ENCODE results near the gene UQCR11. TPM values are rescaled to one million over a fixed set of nuclear protein-coding genes. Genes with fewer than 3 reads are reported as not detected.

UQCR11 gene
- total and polyA plus RNA-seq, 8 donors: 32.2 to 659 (median 153) TPM

GRCh38 chr19:1570836-1571235 lies 34.4 kb downstream of the UQCR11 start:
- Histone ChIP-seq H3K4me1 (peaks cover 10 to 24% (median 20%) of the 10 kb centered on the region in 4 donors), H3K4me3 (no peak overlapping the region), H3K27me3 (peaks cover 0 to 17% (median 0%) of the 10 kb centered on the region in 3 donors), H3K9me3 (no peaks in the 10 kb centered on the region), H3K27ac (no peak overlapping the region), H3K36me3 (no peaks in the 10 kb centered on the region)
- 92 to 98% (median 94%) methylated on average over 12 to 13 of the region's 13 CpGs for WGBS, 5 donors
- DNase-seq: no peak
- TF ChIP-seq EP300 (IDR thresholded peaks at IDR 0.05) (no peak), CTCF (IDR thresholded peaks at IDR 0.05) (no peak), POLR2A (IDR thresholded peaks at IDR 0.05) (no peak), POLR2AphosphoS5 (IDR thresholded peaks at IDR 0.05) (no peak)
- intact Hi-C loops (cut with DNase I; ENCODE audit: low total_unique reads): no loop called here

GRCh38 chr19:1569997-1570396 lies 35.3 kb downstream of the UQCR11 start:
- intact Hi-C loops (cut with DNase I; ENCODE audit: low total_unique reads): no loop called here
- Histone ChIP-seq H3K27me3 (peaks cover 0 to 17% (median 0%) of the 10 kb centered on the region in 3 donors), H3K4me3 (no peak overlapping the region), H3K27ac (no peak overlapping the region), H3K36me3 (no peaks in the 10 kb centered on the region), H3K4me1 (peaks cover 11 to 29% (median 23%) of the 10 kb centered on the region in 4 donors), H3K9me3 (no peaks in the 10 kb centered on the region)
- WGBS, 5 donors: 74 to 82% (median 78%) methylated on average over 4 of the region's 4 CpGs
- TF ChIP-seq CTCF (IDR thresholded peaks at IDR 0.05) (no peak), EP300 (IDR thresholded peaks at IDR 0.05) (no peak), POLR2A (IDR thresholded peaks at IDR 0.05) (no peak), POLR2AphosphoS5 (IDR thresholded peaks at IDR 0.05) (no peak)
- no peak for DNase-seq

GRCh38 chr19:1568320-1569019 lies 36.8 kb downstream of the UQCR11 start, which contains the start of gene MEX3D:
TSS of gene MEX3D (minus strand) at chr19:1568325. CDS start at chr19:1568058, 267 bp downstream.
- WGBS, 5 donors: 5 to 33% (median 11%) methylated on average over 14 to 52 of the region's 63 CpGs
- peaks cover 0 to 17% (median 0%) of the 10 kb centered on the region in 3 donors for H3K27me3 ChIP-seq
- H3K4me1 ChIP-seq: peaks cover 11 to 29% (median 23%) of the 10 kb centered on the region in 4 donors
- peak within 1 kb of the TSS; percentile 65 to 76 (median 74) for H3K4me3 ChIP-seq
- H3K36me3 ChIP-seq: no peaks in the 10 kb centered on the region
- intact Hi-C loops (cut with DNase I; ENCODE audit: low total_unique reads): no loop called here
- no peaks in the 10 kb centered on the region for H3K9me3 ChIP-seq
- DNase-seq: peak; percentile 87 to 93
- TF ChIP-seq POLR2AphosphoS5 (IDR thresholded peaks at IDR 0.05) (no peak), POLR2A (IDR thresholded peaks at IDR 0.05) (no peak), EP300 (IDR thresholded peaks at IDR 0.05) (no peak), CTCF (IDR thresholded peaks at IDR 0.05) (no peak)
- peak within 1 kb of the TSS; percentile 86 to 93 (median 87) for H3K27ac ChIP-seq

GRCh38 chr19:1567848-1568227 lies 37.4 kb downstream of the UQCR11 start:
- no peaks in the 10 kb centered on the region for H3K9me3 ChIP-seq
- H3K27ac ChIP-seq: peak overlapping the region in 3 of 5 donors; percentile 87 to 93 (median 88)
- no peak for TF ChIP-seq EP300 (IDR thresholded peaks at IDR 0.05)
- no peak for TF ChIP-seq POLR2AphosphoS5 (IDR thresholded peaks at IDR 0.05)
- TF ChIP-seq POLR2A (IDR thresholded peaks at IDR 0.05): no peak
- TF ChIP-seq CTCF (IDR thresholded peaks at IDR 0.05): no peak
- H3K4me1 ChIP-seq: peaks cover 11 to 29% (median 23%) of the 10 kb centered on the region in 4 donors
- peak in 1 of 2 donors; percentile 55 for DNase-seq
- intact Hi-C loops (cut with DNase I; ENCODE audit: low total_unique reads): no loop called here
- H3K36me3 ChIP-seq: peaks cover 0 to 1% (median 0%) of the 10 kb centered on the region in 4 donors
- peaks cover 0 to 17% (median 0%) of the 10 kb centered on the region in 3 donors for H3K27me3 ChIP-seq
- 0% methylated on average over 4 to 62 of the region's 73 CpGs; no CpG with 5 or more reads in 3 of the 5 donors for WGBS, 5 donors
- H3K4me3 ChIP-seq: peak overlapping the region in 3 of 4 donors; percentile 65 to 76 (median 71)

All from stomach (tissue), 9 donors.